HepG2 (cell line): ENCODE results near the gene TRIM44.

ENCODE experiments used
- CBX2 ChIP-seq, 2 experiments: fragments of 200-600 bp in 1 of 2; sonication (generic); formaldehyde crosslinking in 1 of 2; IDR thresholded peaks; 2 replicates each; pipeline versions ENCODE4 v1.7.0 to v1.8.1; 2018 to 2022; ENCODE audit warnings: low read depth in 2 of 2, low read length in 1 of 2, mild to moderate bottlenecking in 1 of 2, missing genetic modification reagents in 1 of 2
- EZH2 ChIP-seq: conservative IDR thresholded peaks from 2 replicates; pipeline ENCODE4 v1.6.1; 2012; ENCODE audit warnings: mild to moderate bottlenecking, low read depth, low read length, moderate library complexity
- MXI1 ChIP-seq: IDR thresholded peaks from 3 replicates; pipeline ENCODE4 v1.6.1; 2012; ENCODE audit warnings: low read depth, low read length, inconsistent platforms, borderline replicate concordance
- RAD21 ChIP-seq: fragments of 450-650 bp; formaldehyde crosslinking; IDR thresholded peaks from 2 replicates; pipeline ENCODE4 v1.5.0; 2020; ENCODE audit warnings: mild to moderate bottlenecking
- XRCC5 ChIP-seq: fragments of 200-400 bp; formaldehyde crosslinking; optimal IDR thresholded peaks from 2 replicates; pipeline ENCODE3; 2017; ENCODE audit warnings: mild to moderate bottlenecking, low read length
- ZKSCAN8 ChIP-seq: IDR thresholded peaks from 2 replicates; pipeline ENCODE4 v1.6.1; 2016; ENCODE audit warnings: borderline replicate concordance, missing genetic modification reagents, missing compliant biosample characterization
- ZMYM2 ChIP-seq: sonication (generic); formaldehyde crosslinking; IDR thresholded peaks from 2 replicates; pipeline ENCODE4 v1.8.0; 2022; ENCODE audit warnings: mild to moderate bottlenecking, missing genetic modification reagents
- ZNF124 ChIP-seq: sonication (generic); formaldehyde crosslinking; IDR thresholded peaks from 2 replicates; pipeline ENCODE4 v1.4.0; 2020; ENCODE audit warnings: missing genetic modification reagents
- ZNF253 ChIP-seq: sonication (generic); formaldehyde crosslinking; IDR thresholded peaks from 2 replicates; pipeline ENCODE4 v1.8.0; 2022; ENCODE audit warnings: mild to moderate bottlenecking, missing genetic modification reagents, borderline replicate concordance
- ZNF563 ChIP-seq: sonication (generic); formaldehyde crosslinking; IDR thresholded peaks from 2 replicates; pipeline ENCODE4 v1.8.0; 2022; ENCODE audit warnings: mild to moderate bottlenecking, moderate library complexity, missing genetic modification reagents
- TF ChIP-seq, protein P1 (sequence below): sonication (generic); formaldehyde crosslinking; IDR thresholded peaks from 2 replicates; pipeline ENCODE4 v1.5.0; 2020; ENCODE audit warnings: mild to moderate bottlenecking, missing genetic modification reagents, moderate library complexity
- TF ChIP-seq, protein P2 (sequence below): sonication (generic); formaldehyde crosslinking; IDR thresholded peaks from 2 replicates; pipeline ENCODE4 v1.4.0; 2020; ENCODE audit warnings: mild to moderate bottlenecking, missing genetic modification reagents
- TF ChIP-seq, protein P3 (sequence below): sonication (generic); formaldehyde crosslinking; IDR thresholded peaks from 2 replicates; pipeline ENCODE4 v1.5.1; 2020; ENCODE audit warnings: missing genetic modification reagents, mild to moderate bottlenecking, borderline replicate concordance
- TF ChIP-seq, protein P4 (sequence below): sonication (generic); formaldehyde crosslinking; IDR thresholded peaks from 2 replicates; pipeline ENCODE4 v1.5.0; 2020; ENCODE audit warnings: missing genetic modification reagents

DNA sequence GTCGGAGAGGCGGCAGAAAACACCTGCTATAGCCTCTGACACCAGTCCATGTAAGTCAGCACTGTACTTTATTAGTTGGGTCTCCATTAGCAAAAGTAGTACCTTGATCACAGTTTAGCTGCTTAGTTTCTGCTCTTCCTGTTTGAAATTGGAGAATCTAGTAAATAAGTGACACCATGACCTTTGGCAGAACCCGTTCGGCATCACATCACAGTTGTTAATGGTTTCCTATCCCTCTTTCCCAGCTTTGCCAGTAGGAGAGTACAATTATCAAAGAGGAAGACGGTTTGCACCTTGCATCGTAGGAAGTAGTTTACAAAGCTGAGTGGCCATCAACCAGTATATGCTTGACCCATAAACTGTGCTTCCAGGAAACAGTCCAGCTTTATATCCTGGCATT is 101.8 kb downstream of the TRIM44 start:
- TF ChIP-seq XRCC5 (no peak), MXI1 (no peak), ZKSCAN8 (no peak), ZNF253 (CRISPR knock-in tag) (no peak), RAD21 (CRISPR knock-in tag) (no peak), ZNF124 (CRISPR knock-in tag) (no peak), EZH2 (no peak), CBX2 (IDR thresholded peaks at IDR 0.05; ENCODE audit: low read depth, low read length) (no peak), CBX2 (CRISPR knock-in tag; IDR thresholded peaks at IDR 0.05; ENCODE audit: low read depth) (no peak), ZNF563 (CRISPR knock-in tag) (no peak), ZMYM2 (no peak)
- TF ChIP-seq, protein P1, sequence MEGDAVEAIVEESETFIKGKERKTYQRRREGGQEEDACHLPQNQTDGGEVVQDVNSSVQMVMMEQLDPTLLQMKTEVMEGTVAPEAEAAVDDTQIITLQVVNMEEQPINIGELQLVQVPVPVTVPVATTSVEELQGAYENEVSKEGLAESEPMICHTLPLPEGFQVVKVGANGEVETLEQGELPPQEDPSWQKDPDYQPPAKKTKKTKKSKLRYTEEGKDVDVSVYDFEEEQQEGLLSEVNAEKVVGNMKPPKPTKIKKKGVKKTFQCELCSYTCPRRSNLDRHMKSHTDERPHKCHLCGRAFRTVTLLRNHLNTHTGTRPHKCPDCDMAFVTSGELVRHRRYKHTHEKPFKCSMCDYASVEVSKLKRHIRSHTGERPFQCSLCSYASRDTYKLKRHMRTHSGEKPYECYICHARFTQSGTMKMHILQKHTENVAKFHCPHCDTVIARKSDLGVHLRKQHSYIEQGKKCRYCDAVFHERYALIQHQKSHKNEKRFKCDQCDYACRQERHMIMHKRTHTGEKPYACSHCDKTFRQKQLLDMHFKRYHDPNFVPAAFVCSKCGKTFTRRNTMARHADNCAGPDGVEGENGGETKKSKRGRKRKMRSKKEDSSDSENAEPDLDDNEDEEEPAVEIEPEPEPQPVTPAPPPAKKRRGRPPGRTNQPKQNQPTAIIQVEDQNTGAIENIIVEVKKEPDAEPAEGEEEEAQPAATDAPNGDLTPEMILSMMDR = no peak
- TF ChIP-seq, protein P2, sequence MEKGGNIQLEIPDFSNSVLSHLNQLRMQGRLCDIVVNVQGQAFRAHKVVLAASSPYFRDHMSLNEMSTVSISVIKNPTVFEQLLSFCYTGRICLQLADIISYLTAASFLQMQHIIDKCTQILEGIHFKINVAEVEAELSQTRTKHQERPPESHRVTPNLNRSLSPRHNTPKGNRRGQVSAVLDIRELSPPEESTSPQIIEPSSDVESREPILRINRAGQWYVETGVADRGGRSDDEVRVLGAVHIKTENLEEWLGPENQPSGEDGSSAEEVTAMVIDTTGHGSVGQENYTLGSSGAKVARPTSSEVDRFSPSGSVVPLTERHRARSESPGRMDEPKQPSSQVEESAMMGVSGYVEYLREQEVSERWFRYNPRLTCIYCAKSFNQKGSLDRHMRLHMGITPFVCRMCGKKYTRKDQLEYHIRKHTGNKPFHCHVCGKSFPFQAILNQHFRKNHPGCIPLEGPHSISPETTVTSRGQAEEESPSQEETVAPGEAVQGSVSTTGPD (CRISPR knock-in tag) = no peak
- TF ChIP-seq, protein P3, sequence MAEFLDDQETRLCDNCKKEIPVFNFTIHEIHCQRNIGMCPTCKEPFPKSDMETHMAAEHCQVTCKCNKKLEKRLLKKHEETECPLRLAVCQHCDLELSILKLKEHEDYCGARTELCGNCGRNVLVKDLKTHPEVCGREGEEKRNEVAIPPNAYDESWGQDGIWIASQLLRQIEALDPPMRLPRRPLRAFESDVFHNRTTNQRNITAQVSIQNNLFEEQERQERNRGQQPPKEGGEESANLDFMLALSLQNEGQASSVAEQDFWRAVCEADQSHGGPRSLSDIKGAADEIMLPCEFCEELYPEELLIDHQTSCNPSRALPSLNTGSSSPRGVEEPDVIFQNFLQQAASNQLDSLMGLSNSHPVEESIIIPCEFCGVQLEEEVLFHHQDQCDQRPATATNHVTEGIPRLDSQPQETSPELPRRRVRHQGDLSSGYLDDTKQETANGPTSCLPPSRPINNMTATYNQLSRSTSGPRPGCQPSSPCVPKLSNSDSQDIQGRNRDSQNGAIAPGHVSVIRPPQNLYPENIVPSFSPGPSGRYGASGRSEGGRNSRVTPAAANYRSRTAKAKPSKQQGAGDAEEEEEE (CRISPR knock-in tag) = no peak
- TF ChIP-seq, protein P4, sequence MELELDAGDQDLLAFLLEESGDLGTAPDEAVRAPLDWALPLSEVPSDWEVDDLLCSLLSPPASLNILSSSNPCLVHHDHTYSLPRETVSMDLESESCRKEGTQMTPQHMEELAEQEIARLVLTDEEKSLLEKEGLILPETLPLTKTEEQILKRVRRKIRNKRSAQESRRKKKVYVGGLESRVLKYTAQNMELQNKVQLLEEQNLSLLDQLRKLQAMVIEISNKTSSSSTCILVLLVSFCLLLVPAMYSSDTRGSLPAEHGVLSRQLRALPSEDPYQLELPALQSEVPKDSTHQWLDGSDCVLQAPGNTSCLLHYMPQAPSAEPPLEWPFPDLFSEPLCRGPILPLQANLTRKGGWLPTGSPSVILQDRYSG = no peak
